Measurements from ENCODE around the gene FUOM.
A peak's percentile ranks its signal among the peaks of the same experiment; 100 is the strongest.
"Not testable (repeated sequence)": the region's sequence is repeated elsewhere in the genome, so short reads cannot be mapped to it uniquely, and the experiment has no call there.

Gene FUOM

DNA sequence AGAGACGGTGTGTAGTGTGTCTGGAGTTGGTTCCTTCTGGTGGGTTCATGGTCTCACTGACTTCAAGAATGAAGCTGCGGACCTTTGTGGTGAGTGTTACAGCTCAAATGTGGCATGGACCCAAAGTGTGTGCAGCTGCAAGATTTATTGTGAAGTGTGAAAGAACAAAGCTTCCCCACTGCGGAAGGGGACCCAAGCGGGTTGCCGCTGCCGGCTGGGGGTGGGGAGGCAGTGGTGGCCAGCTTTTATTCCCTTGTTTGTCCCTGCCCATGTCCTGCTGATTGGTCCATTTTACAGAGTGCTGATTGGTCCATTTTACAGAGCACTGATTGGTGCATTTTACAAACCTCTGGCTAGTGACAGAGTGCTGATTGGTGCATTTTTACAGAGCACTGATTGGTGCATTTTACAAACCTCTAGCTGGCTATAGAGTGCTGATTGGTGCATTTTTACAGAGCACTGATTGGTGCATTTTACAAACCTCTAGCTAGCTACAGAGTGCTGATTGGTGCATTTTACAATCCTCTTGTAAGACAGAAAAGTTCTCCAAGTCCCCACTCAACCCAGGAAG is 36.9 kb downstream of the FUOM start:
- no CpG with 5 or more reads among the region's 6 CpGs for WGBS, 2 donors (ENCODE audit: extremely low coverage in 2 of 2, insufficient read length in 2 of 2, insufficient replicate concordance in 1 of 2)
- not testable (repeated sequence) for DNase-seq (ENCODE audit: low spot score); H2BK15ac ChIP-seq (ENCODE audit: low read length); H2BK12ac ChIP-seq (ENCODE audit: low read length); H2AFZ ChIP-seq (ENCODE audit: low read length); H3K27ac ChIP-seq (replicated peaks; ENCODE audit: low read length); H3K9me3 ChIP-seq (replicated peaks in 1 of 2; ENCODE audit: control insufficient read depth in 2 of 2, insufficient read depth in 1 of 2, low read depth in 1 of 2, low read length in 2 of 2); H3K14ac ChIP-seq (ENCODE audit: low read length); H3K4ac ChIP-seq (ENCODE audit: low read length); H3K79me1 ChIP-seq (ENCODE audit: low read depth, low read length); H3K4me1 ChIP-seq (ENCODE audit: control insufficient read depth in 2 of 2, insufficient read depth in 1 of 2, low read depth in 1 of 2, low read length in 2 of 2); H3K18ac ChIP-seq (ENCODE audit: low read length); H2AK5ac ChIP-seq (ENCODE audit: low read depth, low read length); H4K91ac ChIP-seq (ENCODE audit: low read depth, low read length, poor library complexity); H3K4me2 ChIP-seq (ENCODE audit: insufficient read depth, low read length, poor library complexity, severe bottlenecking); H3K23ac ChIP-seq (ENCODE audit: low read depth, low read length, poor library complexity); H3K9ac ChIP-seq (ENCODE audit: low read depth, low read length, poor library complexity); H3K4me3 ChIP-seq (ENCODE audit: low read length in 2 of 2); H2BK5ac ChIP-seq (ENCODE audit: low read length); H2BK120ac ChIP-seq (ENCODE audit: low read depth, low read length); H3K36me3 ChIP-seq (replicated peaks in 1 of 2; ENCODE audit: control insufficient read depth in 2 of 2, insufficient read depth in 2 of 2, low read length in 2 of 2); H4K8ac ChIP-seq (ENCODE audit: low read depth, low read length)
- peaks cover 0 to 16% (median 12%) of the 10 kb centered on the region in 3 experiments for H3K27me3 ChIP-seq (ENCODE audit: control insufficient read depth in 3 of 3, insufficient read depth in 3 of 3, low read depth in 1 of 3, low read length in 3 of 3)

GRCh38 chr10:133318494-133319127 is 39.2 kb downstream of the FUOM start:
- Histone ChIP-seq H2BK5ac (ENCODE audit: low read length) (no peak overlapping the region), H3K4me1 (ENCODE audit: control insufficient read depth in 2 of 2, insufficient read depth in 1 of 2, low read depth in 1 of 2, low read length in 2 of 2) (peaks cover 0 to 2% of the 10 kb centered on the region in 2 donors), H3K4me2 (ENCODE audit: insufficient read depth, low read length, poor library complexity, severe bottlenecking) (peak overlapping the region; percentile 62), H2BK120ac (ENCODE audit: low read depth, low read length) (peak overlapping the region; percentile 87), H2BK12ac (ENCODE audit: low read length) (no peak overlapping the region), H3K14ac (ENCODE audit: low read length) (peak overlapping the region; percentile 38), H4K8ac (ENCODE audit: low read depth, low read length) (no peak overlapping the region), H4K91ac (ENCODE audit: low read depth, low read length, poor library complexity) (no peak overlapping the region), H3K36me3 (replicated peaks in 1 of 2; ENCODE audit: control insufficient read depth in 2 of 2, insufficient read depth in 2 of 2, low read length in 2 of 2) (no peaks in the 10 kb centered on the region), H2AK5ac (ENCODE audit: low read depth, low read length) (peak overlapping the region; percentile 37), H3K79me1 (ENCODE audit: low read depth, low read length) (peaks cover 2% of the 10 kb centered on the region), H3K9ac (ENCODE audit: low read depth, low read length, poor library complexity) (peak overlapping the region; percentile 90), H2AFZ (ENCODE audit: low read length) (peak overlapping the region; percentile 100), H3K23ac (ENCODE audit: low read depth, low read length, poor library complexity) (peak overlapping the region; percentile 73), H3K4ac (ENCODE audit: low read length) (no peak overlapping the region), H3K27me3 (ENCODE audit: control insufficient read depth in 3 of 3, insufficient read depth in 3 of 3, low read depth in 1 of 3, low read length in 3 of 3) (peaks cover 0 to 5% (median 4%) of the 10 kb centered on the region in 3 experiments), H3K4me3 (ENCODE audit: low read length in 2 of 2) (peak overlapping the region; percentile 50 to 91), H3K9me3 (replicated peaks in 1 of 2; ENCODE audit: control insufficient read depth in 2 of 2, insufficient read depth in 1 of 2, low read depth in 1 of 2, low read length in 2 of 2) (no peaks in the 10 kb centered on the region), H3K27ac (replicated peaks; ENCODE audit: low read length) (no peak overlapping the region), H3K18ac (ENCODE audit: low read length) (peak overlapping the region; percentile 98), H2BK15ac (ENCODE audit: low read length) (peak overlapping the region; percentile 89)
- DNase-seq (ENCODE audit: low spot score), result no peak
- no CpG with 5 or more reads among the region's 51 CpGs for whole genome bisulfite sequencing, 2 donors (ENCODE audit: extremely low coverage in 2 of 2, insufficient read length in 2 of 2, insufficient replicate concordance in 1 of 2)

- Histone ChIP-seq H4K91ac (ENCODE audit: low read depth, low read length, poor library complexity) (no peak overlapping the region), H2BK15ac (ENCODE audit: low read length) (no peak overlapping the region), H3K18ac (ENCODE audit: low read length) (no peak overlapping the region), H3K4me1 (ENCODE audit: control insufficient read depth in 2 of 2, insufficient read depth in 1 of 2, low read depth in 1 of 2, low read length in 2 of 2) (peaks cover 0 to 2% of the 10 kb centered on the region in 2 donors), H3K4ac (ENCODE audit: low read length) (no peak overlapping the region), H2BK12ac (ENCODE audit: low read length) (no peak overlapping the region), H3K4me3 (ENCODE audit: low read length in 2 of 2) (no peak overlapping the region), H3K14ac (ENCODE audit: low read length) (no peak overlapping the region), H4K8ac (ENCODE audit: low read depth, low read length) (no peak overlapping the region), H3K36me3 (replicated peaks in 1 of 2; ENCODE audit: control insufficient read depth in 2 of 2, insufficient read depth in 2 of 2, low read length in 2 of 2) (peaks cover 8 to 15% of the 10 kb centered on the region in 2 donors), H3K9me3 (replicated peaks in 1 of 2; ENCODE audit: control insufficient read depth in 2 of 2, insufficient read depth in 1 of 2, low read depth in 1 of 2, low read length in 2 of 2) (no peaks in the 10 kb centered on the region), H3K27me3 (ENCODE audit: control insufficient read depth in 3 of 3, insufficient read depth in 3 of 3, low read depth in 1 of 3, low read length in 3 of 3) (peaks cover 0 to 5% (median 4%) of the 10 kb centered on the region in 3 experiments), H3K23ac (ENCODE audit: low read depth, low read length, poor library complexity) (no peak overlapping the region), H2BK5ac (ENCODE audit: low read length) (no peak overlapping the region), H2BK120ac (ENCODE audit: low read depth, low read length) (no peak overlapping the region), H3K79me1 (ENCODE audit: low read depth, low read length) (peaks cover 2% of the 10 kb centered on the region), H2AK5ac (ENCODE audit: low read depth, low read length) (no peak overlapping the region), H2AFZ (ENCODE audit: low read length) (no peak overlapping the region), H3K27ac (replicated peaks; ENCODE audit: low read length) (no peak overlapping the region), H3K4me2 (ENCODE audit: insufficient read depth, low read length, poor library complexity, severe bottlenecking) (no peak overlapping the region), H3K9ac (ENCODE audit: low read depth, low read length, poor library complexity) (no peak overlapping the region)
- DNase-seq (ENCODE audit: low spot score), result no peak
- WGBS, 2 donors (ENCODE audit: extremely low coverage in 2 of 2, insufficient read length in 2 of 2, insufficient replicate concordance in 1 of 2), result no CpG with 5 or more reads among the region's 7 CpGs
Observed at GRCh38 chr10:133316732-133317131, 41.1 kb downstream of the FUOM start.

DNA sequence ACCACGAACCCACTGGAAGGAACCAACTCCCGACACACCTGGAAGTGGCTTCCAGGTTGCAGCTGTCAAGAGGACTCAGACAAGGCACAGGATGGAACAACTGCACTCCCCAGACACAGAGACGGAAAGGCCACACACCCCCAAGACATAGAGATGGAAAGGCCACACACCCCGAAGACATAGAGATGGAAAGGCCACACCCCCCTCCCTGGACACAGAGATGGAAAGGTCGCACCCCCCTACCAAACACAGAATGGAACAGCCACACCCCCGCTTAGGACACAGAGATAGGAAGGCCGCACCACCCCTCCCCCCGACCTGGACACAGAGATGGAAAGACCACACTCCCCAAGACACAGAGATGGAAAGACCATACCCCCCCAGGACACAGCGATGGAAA is 41.6 kb downstream of the FUOM start:
- WGBS, 2 donors (ENCODE audit: extremely low coverage in 2 of 2, insufficient read length in 2 of 2, insufficient replicate concordance in 1 of 2), result no CpG with 5 or more reads among the region's 9 CpGs
- H3K36me3 ChIP-seq (replicated peaks in 1 of 2; ENCODE audit: control insufficient read depth in 2 of 2, insufficient read depth in 2 of 2, low read length in 2 of 2), result peaks cover 11 to 20% of the 10 kb centered on the region in 2 donors

More for the DNA sequence above, 41.6 kb downstream of the FUOM start:
- Histone ChIP-seq H4K8ac (ENCODE audit: low read depth, low read length) (no peak overlapping the region), H2AK5ac (ENCODE audit: low read depth, low read length) (no peak overlapping the region), H2BK12ac (ENCODE audit: low read length) (no peak overlapping the region), H3K79me1 (ENCODE audit: low read depth, low read length) (peaks cover 2% of the 10 kb centered on the region), H3K18ac (ENCODE audit: low read length) (no peak overlapping the region), H3K27me3 (ENCODE audit: control insufficient read depth in 3 of 3, insufficient read depth in 3 of 3, low read depth in 1 of 3, low read length in 3 of 3) (peaks cover 0 to 5% (median 4%) of the 10 kb centered on the region in 3 experiments), H2BK15ac (ENCODE audit: low read length) (no peak overlapping the region), H3K9me3 (replicated peaks in 1 of 2; ENCODE audit: control insufficient read depth in 2 of 2, insufficient read depth in 1 of 2, low read depth in 1 of 2, low read length in 2 of 2) (no peaks in the 10 kb centered on the region), H2BK120ac (ENCODE audit: low read depth, low read length) (no peak overlapping the region), H2AFZ (ENCODE audit: low read length) (no peak overlapping the region), H3K4me3 (ENCODE audit: low read length in 2 of 2) (no peak overlapping the region), H4K91ac (ENCODE audit: low read depth, low read length, poor library complexity) (no peak overlapping the region), H3K4me2 (ENCODE audit: insufficient read depth, low read length, poor library complexity, severe bottlenecking) (no peak overlapping the region), H3K23ac (ENCODE audit: low read depth, low read length, poor library complexity) (no peak overlapping the region), H3K4me1 (ENCODE audit: control insufficient read depth in 2 of 2, insufficient read depth in 1 of 2, low read depth in 1 of 2, low read length in 2 of 2) (peaks cover 0 to 2% of the 10 kb centered on the region in 2 donors), H3K14ac (ENCODE audit: low read length) (no peak overlapping the region), H3K4ac (ENCODE audit: low read length) (no peak overlapping the region), H3K9ac (ENCODE audit: low read depth, low read length, poor library complexity) (no peak overlapping the region), H2BK5ac (ENCODE audit: low read length) (no peak overlapping the region), H3K27ac (replicated peaks; ENCODE audit: low read length) (no peak overlapping the region)
- DNase-seq (ENCODE audit: low spot score), result no peak

Measured in neuronal stem cell (in vitro differentiated cells).